ENCODE measurements around the gene ZFYVE1. TPM values are rescaled to one million over a fixed set of nuclear protein-coding genes. Genes with fewer than 3 reads are reported as not detected.

Gene ZFYVE1
- total RNA-seq, 6 experiments from 2014 or later: 13.6 to 18.3 (median 15.6) TPM

DNA sequence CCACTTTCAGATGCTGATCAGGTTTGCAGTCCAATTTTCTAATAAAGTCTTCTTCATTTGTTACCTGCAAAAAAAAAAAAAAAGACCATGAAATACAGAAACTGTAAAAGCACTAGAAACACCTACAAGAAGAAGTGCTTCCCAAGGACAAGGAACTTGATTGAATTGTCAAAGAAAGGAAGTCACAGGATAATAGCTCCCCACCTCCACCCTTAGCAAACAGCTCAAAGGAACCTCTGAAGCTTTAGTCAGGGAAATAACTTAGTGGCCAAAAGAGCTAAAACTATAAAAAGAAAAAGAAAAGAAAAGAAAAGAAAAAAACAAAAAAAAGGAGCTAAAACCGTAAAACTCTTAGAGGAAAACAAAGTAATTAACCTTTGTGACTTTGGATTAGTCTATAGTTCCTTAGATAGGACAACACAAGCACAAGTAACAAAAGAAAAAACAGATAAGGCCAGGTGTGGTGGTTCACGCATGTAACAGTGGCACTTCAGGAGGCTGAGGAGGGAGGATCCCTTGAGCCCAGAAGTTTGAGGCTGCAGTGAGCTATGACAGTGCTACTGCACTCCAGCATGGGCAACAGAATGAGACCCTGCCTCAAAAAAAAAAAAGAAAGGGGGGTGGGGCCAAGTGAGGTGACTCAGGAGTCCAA, 28.5 kb downstream of the ZFYVE1 start:
- Mint-ChIP-seq H3K27me3 (ENCODE audit: insufficient read depth) (no peaks in the 10 kb centered on the region), H3K9me3 (no peaks in the 10 kb centered on the region), H3K4me1 (ENCODE audit: low read depth) (no peaks in the 10 kb centered on the region; the same call in 1 of the 2 replicates), H3K4me3 (no peak overlapping the region), H3K36me3 (ENCODE audit: low read depth) (peaks cover 33% of the 10 kb centered on the region), H3K27ac (no peak overlapping the region)
- TF ChIP-seq CTCF (IDR thresholded peaks at IDR 0.05): no peak
- no peak for DNase-seq

DNA sequence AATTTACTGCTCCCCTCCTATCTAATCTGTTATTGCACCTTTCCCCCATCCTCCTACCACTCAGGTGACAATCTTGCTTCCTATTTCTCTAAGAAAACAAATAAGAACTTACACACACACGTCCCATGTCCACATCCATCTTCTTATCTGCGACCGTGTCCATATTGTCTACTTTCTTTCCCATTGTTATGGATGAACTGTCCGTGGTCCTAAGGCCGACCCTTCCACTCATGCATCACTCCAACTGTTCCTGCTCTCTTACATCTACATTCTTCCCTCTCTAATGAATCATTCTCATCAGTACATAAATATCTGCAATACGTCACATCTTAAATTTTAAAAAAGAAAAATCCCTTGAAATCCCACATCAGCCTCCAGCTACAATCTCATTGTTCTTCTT, 30.0 kb downstream of the ZFYVE1 start:
- Mint-ChIP-seq H3K36me3 (ENCODE audit: low read depth) (peaks cover 37% of the 10 kb centered on the region), H3K4me1 (ENCODE audit: low read depth) (no peaks in the 10 kb centered on the region)
- no peak for TF ChIP-seq CTCF (IDR thresholded peaks at IDR 0.05)

DNA sequence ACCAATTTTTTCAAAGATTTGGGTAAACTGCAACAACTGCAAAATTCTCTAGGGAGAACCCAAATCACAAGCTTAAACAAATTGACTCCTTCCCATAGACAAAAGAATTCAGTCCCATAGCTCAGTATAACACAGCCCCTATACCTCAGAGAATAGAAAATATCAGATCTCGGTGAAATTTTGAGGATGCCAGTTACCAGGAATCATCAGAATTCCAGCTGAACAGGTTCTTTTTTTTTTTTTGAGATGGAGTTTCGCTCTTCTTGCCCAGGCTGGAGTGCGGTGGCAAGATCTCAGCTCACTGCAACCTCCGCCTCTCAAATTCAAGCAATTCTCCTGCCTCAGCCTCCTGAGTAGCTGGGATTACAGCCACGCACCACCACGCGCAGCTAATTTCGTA, 36.7 kb downstream of the ZFYVE1 start:
- no peak for DNase-seq
- Mint-ChIP-seq H3K36me3 (ENCODE audit: low read depth) (peaks cover 16% of the 10 kb centered on the region; the same call in 1 of the 2 replicates), H3K27ac (no peak overlapping the region), H3K4me3 (no peak overlapping the region), H3K4me1 (ENCODE audit: low read depth) (no peaks in the 10 kb centered on the region), H3K9me3 (no peaks in the 10 kb centered on the region), H3K27me3 (ENCODE audit: insufficient read depth) (no peaks in the 10 kb centered on the region; the same call in 1 of the 2 replicates)
- no peak for TF ChIP-seq CTCF (IDR thresholded peaks at IDR 0.05)

More for the DNA sequence above, 30.0 kb downstream of the ZFYVE1 start:
- Mint-ChIP-seq H3K4me3 (no peak overlapping the region), H3K27me3 (ENCODE audit: insufficient read depth) (no peaks in the 10 kb centered on the region), H3K9me3 (no peaks in the 10 kb centered on the region), H3K27ac (no peak overlapping the region)
- DNase-seq: no peak

DNA sequence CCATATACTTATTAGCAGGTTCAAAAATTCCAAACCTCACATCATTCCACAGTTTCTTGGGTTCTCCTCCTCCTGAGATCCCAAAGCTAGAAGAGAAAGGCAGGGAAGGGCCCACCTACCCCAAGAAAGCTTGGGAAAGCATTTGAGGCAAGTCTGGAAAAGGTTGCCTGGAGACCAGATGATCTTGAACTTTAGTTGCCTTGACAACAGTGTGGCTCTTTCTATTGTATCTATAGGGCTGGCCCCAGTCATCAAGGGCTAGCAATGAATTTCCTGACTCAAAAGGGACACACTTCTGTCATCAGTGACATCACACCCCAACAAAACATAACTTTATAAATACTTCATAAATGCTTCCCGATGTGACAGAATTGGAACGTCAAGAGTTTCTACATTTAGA, 40.0 kb downstream of the ZFYVE1 start:
- H3K27ac Mint-ChIP-seq: no peak overlapping the region; the same call in 1 of the 2 replicates
- no peak overlapping the region for H3K4me3 Mint-ChIP-seq
- TF ChIP-seq CTCF (IDR thresholded peaks at IDR 0.05): no peak
- peaks cover 19% of the 10 kb centered on the region for H3K36me3 Mint-ChIP-seq (ENCODE audit: low read depth)
- no peak for DNase-seq
- no peaks in the 10 kb centered on the region for H3K9me3 Mint-ChIP-seq
- H3K4me1 Mint-ChIP-seq (ENCODE audit: low read depth): no peaks in the 10 kb centered on the region
- H3K27me3 Mint-ChIP-seq (ENCODE audit: insufficient read depth): no peaks in the 10 kb centered on the region; the same call in 1 of the 2 replicates

- TF ChIP-seq CTCF (IDR thresholded peaks at IDR 0.05): no peak
- peaks cover 19% of the 10 kb centered on the region for H3K36me3 Mint-ChIP-seq (ENCODE audit: low read depth)
- no peak for DNase-seq
- H3K27ac Mint-ChIP-seq: no peak overlapping the region
- no peak overlapping the region for H3K4me3 Mint-ChIP-seq
- H3K4me1 Mint-ChIP-seq (ENCODE audit: low read depth): no peaks in the 10 kb centered on the region
- H3K9me3 Mint-ChIP-seq: no peaks in the 10 kb centered on the region
- H3K27me3 Mint-ChIP-seq (ENCODE audit: insufficient read depth): no peaks in the 10 kb centered on the region; the same call in 1 of the 2 replicates
Observed at GRCh38 chr14:72986214-72986613, 40.7 kb downstream of the ZFYVE1 start.

Data from HFFc6 (cell line).